Activated naive CD4-positive, alpha-beta T cell treated with Interleukin-2 at 50 U/mL for 16 hours (primary cell): ENCODE measurements around the gene CALY.

Source experiments
- DNase-seq: peaks from one replicate; pipeline ENCODE4 v3.0.0-alpha.2; 2020

The CALY gene

GRCh38 chr10:133281628-133282372, 54.9 kb downstream of the CALY start:
- no peak for DNase-seq

GRCh38 chr10:133281084-133281483, 55.6 kb downstream of the CALY start:
- DNase-seq: no peak

- no peak for DNase-seq
Observed at GRCh38 chr10:133280391-133281059, 56.2 kb downstream of the CALY start.

- DNase-seq: no peak
Observed at GRCh38 chr10:133279326-133280226, 57.1 kb downstream of the CALY start.

- peak; percentile 64 for DNase-seq
Observed at GRCh38 chr10:133278577-133279265, 58.0 kb downstream of the CALY start.

- DNase-seq: no peak
Observed at GRCh38 chr10:133277993-133278576, 58.6 kb downstream of the CALY start.

- DNase-seq: no peak
Observed at GRCh38 chr10:133277277-133277992, 59.3 kb downstream of the CALY start.

- peak; percentile 74 for DNase-seq
Observed at GRCh38 chr10:133276435-133277201, 60.1 kb downstream of the CALY start, which contains the start of gene ADAM8. ADAM8 (minus strand) TSS chr10:133276868; CDS start chr10:133276817, 51 bp downstream.

- DNase-seq: no peak
Observed at GRCh38 chr10:133276100-133276434, 60.6 kb downstream of the CALY start.

GRCh38 chr10:133275684-133276092, 61.0 kb downstream of the CALY start:
- DNase-seq: peak; percentile 41

- peak; percentile 89 for DNase-seq
Observed at GRCh38 chr10:133274751-133275683, 61.7 kb downstream of the CALY start.
